SK-N-SH treated with all-trans-retinoic acid at 6 μM for 48 hours (cell line): ENCODE results near the gene P2RY14.

Experiments
- ATAC-seq: fragments of 200-7000 bp; cut with Tn5 transposase; 3 replicates; pipeline ENCODE4 v1.9.1; 2020; ENCODE audit warnings: mild to moderate bottlenecking, moderate library complexity
- BACH2 ChIP-seq: fragments of 250-450 bp; sonication (Bioruptor Pico); IDR thresholded peaks from 2 replicates; pipeline ENCODE4 v1.9.0; 2021; ENCODE audit warnings: mild to moderate bottlenecking, borderline replicate concordance
- ESRRG ChIP-seq: fragments of 250-450 bp; sonication (Bioruptor Pico); IDR thresholded peaks from 2 replicates; pipeline ENCODE4 v1.6.1; 2021; ENCODE audit warnings: mild to moderate bottlenecking
- GLIS3 ChIP-seq: fragments of 250-450 bp; sonication (Bioruptor Pico); IDR thresholded peaks from 2 replicates; pipeline ENCODE4 v1.5.0; 2020; ENCODE audit warnings: mild to moderate bottlenecking, moderate library complexity
- ISL1 ChIP-seq: fragments of 250-450 bp; sonication (Bioruptor Pico); IDR thresholded peaks from 2 replicates; pipeline ENCODE4 v2.1.2; 2022; ENCODE audit warnings: mild to moderate bottlenecking, moderate library complexity
- OSR1 ChIP-seq: fragments of 250-450 bp; sonication (Bioruptor Pico); IDR thresholded peaks from 2 replicates; pipeline ENCODE4 v1.8.0; 2022; ENCODE audit warnings: moderate library complexity, mild to moderate bottlenecking, inconsistent platforms
- PPARA ChIP-seq: fragments of 250-450 bp; sonication (Bioruptor Pico); IDR thresholded peaks from 2 replicates; pipeline ENCODE4 v1.5.0; 2020; ENCODE audit warnings: mild to moderate bottlenecking, borderline replicate concordance
- RARB ChIP-seq: fragments of 250-450 bp; sonication (Bioruptor Pico); IDR thresholded peaks from 2 replicates; pipeline ENCODE4 v1.8.0; 2021; ENCODE audit warnings: mild to moderate bottlenecking, moderate library complexity
- SNAI2 ChIP-seq: fragments of 250-450 bp; sonication (Bioruptor Pico); IDR thresholded peaks from 2 replicates; pipeline ENCODE4 v1.5.0; 2020; ENCODE audit warnings: mild to moderate bottlenecking, moderate library complexity
- TCF4 ChIP-seq: fragments of 250-450 bp; sonication (Bioruptor Pico); IDR thresholded peaks from 2 replicates; pipeline ENCODE4 v1.8.0; 2021; ENCODE audit warnings: mild to moderate bottlenecking, moderate library complexity, borderline replicate concordance
- ZFP3 ChIP-seq: fragments of 250-450 bp; sonication (Bioruptor Pico); IDR thresholded peaks from 2 replicates; pipeline ENCODE4 v1.5.0; 2020; ENCODE audit warnings: mild to moderate bottlenecking, moderate library complexity
- ZFP30 ChIP-seq: fragments of 450-650 bp; formaldehyde crosslinking; IDR thresholded peaks from 2 replicates; pipeline ENCODE4 v1.5.0; 2022; ENCODE audit warnings: mild to moderate bottlenecking, moderate library complexity
- ZNF70 ChIP-seq: fragments of 450-650 bp; formaldehyde crosslinking; IDR thresholded peaks from 2 replicates; pipeline ENCODE4 v1.5.0; 2020; ENCODE audit warnings: mild to moderate bottlenecking, moderate library complexity
- ZNF8 ChIP-seq: fragments of 450-650 bp; formaldehyde crosslinking; IDR thresholded peaks from 2 replicates; pipeline ENCODE4 v1.5.0; 2020; ENCODE audit warnings: mild to moderate bottlenecking, moderate library complexity
- TF ChIP-seq, protein P1 (sequence below): fragments of 250-450 bp; sonication (Bioruptor Pico); IDR thresholded peaks from 2 replicates; pipeline ENCODE4 v1.8.0; 2021; ENCODE audit warnings: low read depth, mild to moderate bottlenecking, moderate library complexity, borderline replicate concordance
- TF ChIP-seq, protein P2 (sequence below): fragments of 250-450 bp; sonication (Bioruptor Pico); IDR thresholded peaks from 2 replicates; pipeline ENCODE4 v1.8.0; 2020; ENCODE audit warnings: mild to moderate bottlenecking, moderate library complexity, borderline replicate concordance
- TF ChIP-seq, protein P3 (sequence below): fragments of 250-450 bp; sonication (Bioruptor Pico); IDR thresholded peaks from 2 replicates; pipeline ENCODE4 v1.5.1; 2021; ENCODE audit warnings: mild to moderate bottlenecking, moderate library complexity
- TF ChIP-seq, protein P4 (sequence below): fragments of 250-450 bp; sonication (Bioruptor Pico); IDR thresholded peaks from 2 replicates; pipeline ENCODE4 v1.5.1; 2020; ENCODE audit warnings: low read depth, mild to moderate bottlenecking, moderate library complexity
- TF ChIP-seq, protein P5 (sequence below): fragments of 250-450 bp; sonication (Bioruptor Pico); IDR thresholded peaks from 2 replicates; pipeline ENCODE4 v1.5.0; 2020; ENCODE audit warnings: mild to moderate bottlenecking, moderate library complexity

P2RY14 gene

DNA sequence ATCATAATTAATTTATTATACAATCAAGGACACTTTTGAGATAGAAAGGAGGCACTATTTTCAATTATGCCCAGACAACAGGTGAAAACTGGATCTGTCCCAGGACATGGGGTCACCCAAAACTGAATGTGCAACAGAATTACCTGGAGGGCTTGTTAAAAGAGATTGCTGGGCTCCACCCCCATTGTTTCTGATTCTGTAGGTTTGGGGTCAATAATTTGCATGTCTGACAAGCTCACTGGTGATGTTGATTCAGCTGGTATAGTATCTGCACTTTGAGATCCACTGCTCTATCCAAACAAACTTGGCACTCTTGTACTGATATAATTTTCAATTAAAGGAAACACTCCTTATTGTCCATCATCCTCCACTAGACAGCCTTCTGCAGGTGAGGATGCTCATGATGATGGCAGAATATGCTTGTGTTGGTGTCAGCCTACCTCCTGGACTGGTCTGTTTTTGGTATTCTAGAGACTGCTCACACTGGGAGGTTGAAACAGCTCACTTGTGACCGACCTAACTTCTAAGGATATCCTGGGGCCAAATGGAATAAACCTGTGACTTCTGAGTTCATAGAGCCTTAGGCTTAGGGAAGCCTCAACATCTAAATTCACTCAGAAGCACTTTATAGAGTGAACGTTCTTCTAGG is 2.2 kb downstream of the P2RY14 start:
- no peak for ATAC-seq
- TF ChIP-seq ZNF8 (CRISPR knock-in tag) (no peak), SNAI2 (CRISPR knock-in tag) (no peak), OSR1 (CRISPR knock-in tag) (no peak), TCF4 (CRISPR knock-in tag) (no peak), ZNF70 (no peak), GLIS3 (no peak), ISL1 (CRISPR knock-in tag) (no peak), ZFP3 (no peak), BACH2 (CRISPR knock-in tag) (no peak)
- TF ChIP-seq, protein P1, sequence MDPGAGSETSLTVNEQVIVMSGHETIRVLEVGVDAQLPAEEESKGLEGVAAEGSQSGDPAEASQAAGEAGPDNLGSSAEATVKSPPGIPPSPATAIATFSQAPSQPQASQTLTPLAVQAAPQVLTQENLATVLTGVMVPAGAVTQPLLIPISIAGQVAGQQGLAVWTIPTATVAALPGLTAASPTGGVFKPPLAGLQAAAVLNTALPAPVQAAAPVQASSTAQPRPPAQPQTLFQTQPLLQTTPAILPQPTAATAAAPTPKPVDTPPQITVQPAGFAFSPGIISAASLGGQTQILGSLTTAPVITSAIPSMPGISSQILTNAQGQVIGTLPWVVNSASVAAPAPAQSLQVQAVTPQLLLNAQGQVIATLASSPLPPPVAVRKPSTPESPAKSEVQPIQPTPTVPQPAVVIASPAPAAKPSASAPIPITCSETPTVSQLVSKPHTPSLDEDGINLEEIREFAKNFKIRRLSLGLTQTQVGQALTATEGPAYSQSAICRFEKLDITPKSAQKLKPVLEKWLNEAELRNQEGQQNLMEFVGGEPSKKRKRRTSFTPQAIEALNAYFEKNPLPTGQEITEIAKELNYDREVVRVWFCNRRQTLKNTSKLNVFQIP, result no peak
- TF ChIP-seq, protein P2, sequence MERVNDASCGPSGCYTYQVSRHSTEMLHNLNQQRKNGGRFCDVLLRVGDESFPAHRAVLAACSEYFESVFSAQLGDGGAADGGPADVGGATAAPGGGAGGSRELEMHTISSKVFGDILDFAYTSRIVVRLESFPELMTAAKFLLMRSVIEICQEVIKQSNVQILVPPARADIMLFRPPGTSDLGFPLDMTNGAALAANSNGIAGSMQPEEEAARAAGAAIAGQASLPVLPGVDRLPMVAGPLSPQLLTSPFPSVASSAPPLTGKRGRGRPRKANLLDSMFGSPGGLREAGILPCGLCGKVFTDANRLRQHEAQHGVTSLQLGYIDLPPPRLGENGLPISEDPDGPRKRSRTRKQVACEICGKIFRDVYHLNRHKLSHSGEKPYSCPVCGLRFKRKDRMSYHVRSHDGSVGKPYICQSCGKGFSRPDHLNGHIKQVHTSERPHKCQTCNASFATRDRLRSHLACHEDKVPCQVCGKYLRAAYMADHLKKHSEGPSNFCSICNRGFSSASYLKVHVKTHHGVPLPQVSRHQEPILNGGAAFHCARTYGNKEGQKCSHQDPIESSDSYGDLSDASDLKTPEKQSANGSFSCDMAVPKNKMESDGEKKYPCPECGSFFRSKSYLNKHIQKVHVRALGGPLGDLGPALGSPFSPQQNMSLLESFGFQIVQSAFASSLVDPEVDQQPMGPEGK (CRISPR knock-in tag), result no peak
- TF ChIP-seq, protein P3, sequence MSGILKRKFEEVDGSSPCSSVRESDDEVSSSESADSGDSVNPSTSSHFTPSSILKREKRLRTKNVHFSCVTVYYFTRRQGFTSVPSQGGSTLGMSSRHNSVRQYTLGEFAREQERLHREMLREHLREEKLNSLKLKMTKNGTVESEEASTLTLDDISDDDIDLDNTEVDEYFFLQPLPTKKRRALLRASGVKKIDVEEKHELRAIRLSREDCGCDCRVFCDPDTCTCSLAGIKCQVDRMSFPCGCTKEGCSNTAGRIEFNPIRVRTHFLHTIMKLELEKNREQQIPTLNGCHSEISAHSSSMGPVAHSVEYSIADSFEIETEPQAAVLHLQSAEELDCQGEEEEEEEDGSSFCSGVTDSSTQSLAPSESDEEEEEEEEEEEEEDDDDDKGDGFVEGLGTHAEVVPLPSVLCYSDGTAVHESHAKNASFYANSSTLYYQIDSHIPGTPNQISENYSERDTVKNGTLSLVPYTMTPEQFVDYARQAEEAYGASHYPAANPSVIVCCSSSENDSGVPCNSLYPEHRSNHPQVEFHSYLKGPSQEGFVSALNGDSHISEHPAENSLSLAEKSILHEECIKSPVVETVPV, result no peak
- TF ChIP-seq, protein P4, sequence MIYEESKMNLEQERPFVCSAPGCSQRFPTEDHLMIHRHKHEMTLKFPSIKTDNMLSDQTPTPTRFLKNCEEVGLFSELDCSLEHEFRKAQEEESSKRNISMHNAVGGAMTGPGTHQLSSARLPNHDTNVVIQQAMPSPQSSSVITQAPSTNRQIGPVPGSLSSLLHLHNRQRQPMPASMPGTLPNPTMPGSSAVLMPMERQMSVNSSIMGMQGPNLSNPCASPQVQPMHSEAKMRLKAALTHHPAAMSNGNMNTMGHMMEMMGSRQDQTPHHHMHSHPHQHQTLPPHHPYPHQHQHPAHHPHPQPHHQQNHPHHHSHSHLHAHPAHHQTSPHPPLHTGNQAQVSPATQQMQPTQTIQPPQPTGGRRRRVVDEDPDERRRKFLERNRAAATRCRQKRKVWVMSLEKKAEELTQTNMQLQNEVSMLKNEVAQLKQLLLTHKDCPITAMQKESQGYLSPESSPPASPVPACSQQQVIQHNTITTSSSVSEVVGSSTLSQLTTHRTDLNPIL (CRISPR knock-in tag), result no peak
- TF ChIP-seq, protein P5, sequence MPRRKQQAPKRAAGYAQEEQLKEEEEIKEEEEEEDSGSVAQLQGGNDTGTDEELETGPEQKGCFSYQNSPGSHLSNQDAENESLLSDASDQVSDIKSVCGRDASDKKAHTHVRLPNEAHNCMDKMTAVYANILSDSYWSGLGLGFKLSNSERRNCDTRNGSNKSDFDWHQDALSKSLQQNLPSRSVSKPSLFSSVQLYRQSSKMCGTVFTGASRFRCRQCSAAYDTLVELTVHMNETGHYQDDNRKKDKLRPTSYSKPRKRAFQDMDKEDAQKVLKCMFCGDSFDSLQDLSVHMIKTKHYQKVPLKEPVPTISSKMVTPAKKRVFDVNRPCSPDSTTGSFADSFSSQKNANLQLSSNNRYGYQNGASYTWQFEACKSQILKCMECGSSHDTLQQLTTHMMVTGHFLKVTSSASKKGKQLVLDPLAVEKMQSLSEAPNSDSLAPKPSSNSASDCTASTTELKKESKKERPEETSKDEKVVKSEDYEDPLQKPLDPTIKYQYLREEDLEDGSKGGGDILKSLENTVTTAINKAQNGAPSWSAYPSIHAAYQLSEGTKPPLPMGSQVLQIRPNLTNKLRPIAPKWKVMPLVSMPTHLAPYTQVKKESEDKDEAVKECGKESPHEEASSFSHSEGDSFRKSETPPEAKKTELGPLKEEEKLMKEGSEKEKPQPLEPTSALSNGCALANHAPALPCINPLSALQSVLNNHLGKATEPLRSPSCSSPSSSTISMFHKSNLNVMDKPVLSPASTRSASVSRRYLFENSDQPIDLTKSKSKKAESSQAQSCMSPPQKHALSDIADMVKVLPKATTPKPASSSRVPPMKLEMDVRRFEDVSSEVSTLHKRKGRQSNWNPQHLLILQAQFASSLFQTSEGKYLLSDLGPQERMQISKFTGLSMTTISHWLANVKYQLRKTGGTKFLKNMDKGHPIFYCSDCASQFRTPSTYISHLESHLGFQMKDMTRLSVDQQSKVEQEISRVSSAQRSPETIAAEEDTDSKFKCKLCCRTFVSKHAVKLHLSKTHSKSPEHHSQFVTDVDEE (CRISPR knock-in tag), result no peak

DNA sequence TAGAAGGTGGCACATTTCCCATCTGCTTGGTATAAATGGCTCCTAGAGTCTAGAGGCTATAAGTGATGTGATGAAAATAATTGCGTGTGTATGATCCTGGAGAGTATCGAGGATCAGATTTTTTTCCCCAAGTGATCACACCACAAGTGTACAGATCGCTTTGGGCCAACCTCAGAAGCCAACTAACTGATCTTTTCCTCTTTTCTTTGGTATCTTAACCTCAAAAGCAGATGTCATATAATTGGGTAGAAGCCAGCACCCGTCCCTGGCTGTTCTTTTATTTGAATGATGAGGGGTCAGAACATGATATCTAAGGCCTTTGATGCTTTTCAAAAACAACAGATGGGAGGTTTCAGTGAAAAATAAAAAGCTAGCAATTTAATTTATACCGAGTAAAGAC is 3.3 kb downstream of the P2RY14 start:
- no peak for TF ChIP-seq ZFP30 (CRISPR knock-in tag)
- TF ChIP-seq RARB (CRISPR knock-in tag), result no peak
- TF ChIP-seq, protein P3, result no peak
- TF ChIP-seq ZNF70, result no peak
- TF ChIP-seq PPARA (CRISPR knock-in tag), result no peak
- TF ChIP-seq, protein P5 (CRISPR knock-in tag), result no peak
- TF ChIP-seq ISL1 (CRISPR knock-in tag), result no peak
- TF ChIP-seq ZFP3, result no peak
- TF ChIP-seq, protein P1, result no peak
- TF ChIP-seq ESRRG, result no peak
- no peak for TF ChIP-seq TCF4 (CRISPR knock-in tag)
- ATAC-seq, result no peak
